KOPT-K1 (cell line): Measurements from ENCODE around the gene RASGRF1.

Experiments
- H3K27ac ChIP-seq: fragments of 200-600 bp; sonication (generic); 2 replicates; pipeline ENCODE4 v1.5.1; 2016; ENCODE audit warnings: antibody characterized with exemption, mild to moderate bottlenecking, low read depth, low read length; ENCODE audit not compliant: poor library complexity, severe bottlenecking
- H3K36me3 ChIP-seq: fragments of 200-600 bp; sonication (generic); 2 replicates; pipeline ENCODE4 v1.5.1; 2017; ENCODE audit warnings: antibody characterized with exemption, mild to moderate bottlenecking, low read length, moderate library complexity; ENCODE audit not compliant: insufficient read depth
- H3K9me3 ChIP-seq: fragments of 200-600 bp; sonication (generic); 2 replicates; pipeline ENCODE4 v1.5.1; 2017; ENCODE audit warnings: antibody characterized with exemption, low read length, mild to moderate bottlenecking; ENCODE audit not compliant: insufficient read depth, poor library complexity, severe bottlenecking

Gene RASGRF1

GRCh38 chr15:79066391-79067071, 24.0 kb downstream of the RASGRF1 start:
- no peaks in the 10 kb centered on the region for H3K36me3 ChIP-seq
- H3K9me3 ChIP-seq: no peaks in the 10 kb centered on the region
- H3K27ac ChIP-seq: no peak overlapping the region

GRCh38 chr15:79065706-79066376, 24.7 kb downstream of the RASGRF1 start:
- no peaks in the 10 kb centered on the region for H3K9me3 ChIP-seq
- H3K36me3 ChIP-seq: no peaks in the 10 kb centered on the region
- H3K27ac ChIP-seq: no peak overlapping the region

GRCh38 chr15:79065361-79065705, 25.2 kb downstream of the RASGRF1 start:
- no peaks in the 10 kb centered on the region for H3K9me3 ChIP-seq
- no peaks in the 10 kb centered on the region for H3K36me3 ChIP-seq
- no peak overlapping the region for H3K27ac ChIP-seq

- no peaks in the 10 kb centered on the region for H3K9me3 ChIP-seq
- no peak overlapping the region for H3K27ac ChIP-seq
- no peaks in the 10 kb centered on the region for H3K36me3 ChIP-seq
Measured at GRCh38 chr15:79064496-79064895, 26.1 kb downstream of the RASGRF1 start.

- H3K36me3 ChIP-seq: no peaks in the 10 kb centered on the region
- H3K9me3 ChIP-seq: no peaks in the 10 kb centered on the region
- no peak overlapping the region for H3K27ac ChIP-seq
Measured at GRCh38 chr15:79060175-79060574, 30.4 kb downstream of the RASGRF1 start.

GRCh38 chr15:79059081-79059572, 31.5 kb downstream of the RASGRF1 start:
- Histone ChIP-seq H3K36me3 (no peaks in the 10 kb centered on the region), H3K9me3 (no peaks in the 10 kb centered on the region), H3K27ac (no peak overlapping the region)

- H3K36me3 ChIP-seq: no peaks in the 10 kb centered on the region
- no peak overlapping the region for H3K27ac ChIP-seq
- no peaks in the 10 kb centered on the region for H3K9me3 ChIP-seq
Measured at GRCh38 chr15:79058260-79058850, 32.2 kb downstream of the RASGRF1 start.

GRCh38 chr15:79057050-79057449, 33.5 kb downstream of the RASGRF1 start:
- H3K36me3 ChIP-seq: no peaks in the 10 kb centered on the region
- no peaks in the 10 kb centered on the region for H3K9me3 ChIP-seq
- no peak overlapping the region for H3K27ac ChIP-seq

GRCh38 chr15:79054350-79054749, 36.2 kb downstream of the RASGRF1 start:
- Histone ChIP-seq H3K36me3 (no peaks in the 10 kb centered on the region), H3K27ac (no peak overlapping the region), H3K9me3 (no peaks in the 10 kb centered on the region)

- Histone ChIP-seq H3K9me3 (no peaks in the 10 kb centered on the region), H3K36me3 (no peaks in the 10 kb centered on the region)
Measured at GRCh38 chr15:79053894-79054293, 36.7 kb downstream of the RASGRF1 start.

GRCh38 chr15:79051941-79052731, 38.4 kb downstream of the RASGRF1 start:
- Histone ChIP-seq H3K27ac (no peak overlapping the region), H3K36me3 (no peaks in the 10 kb centered on the region), H3K9me3 (no peaks in the 10 kb centered on the region)

More at GRCh38 chr15:79053894-79054293, 36.7 kb downstream of the RASGRF1 start:
- H3K27ac ChIP-seq: no peak overlapping the region

- no peaks in the 10 kb centered on the region for H3K9me3 ChIP-seq
- no peaks in the 10 kb centered on the region for H3K36me3 ChIP-seq
- H3K27ac ChIP-seq: no peak overlapping the region
Measured at GRCh38 chr15:79051029-79051428, 39.6 kb downstream of the RASGRF1 start.

- H3K27ac ChIP-seq: no peak overlapping the region
- no peaks in the 10 kb centered on the region for H3K36me3 ChIP-seq
- H3K9me3 ChIP-seq: no peaks in the 10 kb centered on the region
Measured at GRCh38 chr15:79050341-79050740, 40.2 kb downstream of the RASGRF1 start.

- no peak overlapping the region for H3K27ac ChIP-seq
- no peaks in the 10 kb centered on the region for H3K9me3 ChIP-seq
- H3K36me3 ChIP-seq: no peaks in the 10 kb centered on the region
Measured at GRCh38 chr15:79049416-79049815, 41.2 kb downstream of the RASGRF1 start.
